ENCODE data around the gene USP40. TPM values are rescaled to one million over a fixed set of nuclear protein-coding genes. Genes with fewer than 3 reads are reported as not detected.

Gene USP40
- total and polyA plus RNA-seq, 2 of the 8 experiments (the other 6 are each of a cell fraction or from before 2014, with no cell fraction given): 12.0 to 15.7 TPM

DNA sequence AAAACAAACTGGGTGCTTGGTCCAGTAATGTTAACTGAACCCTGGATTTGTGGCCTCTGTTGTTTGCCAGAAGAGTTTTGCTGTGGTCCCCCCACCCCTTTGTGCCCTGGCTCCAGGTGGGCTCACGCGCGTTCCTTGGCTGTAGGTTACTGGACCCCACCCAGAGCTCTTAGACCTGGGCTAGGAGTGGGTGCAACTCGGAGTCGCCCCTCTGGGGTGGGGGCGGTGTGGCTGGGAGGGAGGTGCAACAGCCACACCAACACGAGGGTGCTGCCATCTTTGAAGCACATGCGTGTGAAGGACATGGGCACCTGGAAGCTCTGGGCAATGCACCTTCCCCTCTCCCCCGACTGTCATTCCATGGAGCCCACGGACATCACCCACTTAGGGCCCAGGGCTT, 92.7 kb downstream of the USP40 start:
- H2BK5ac ChIP-seq (ENCODE audit: low read depth, low read length): 0 out of 2 replicates have a peak overlapping the region, but pooled peaks have one; percentile 13
- peaks cover 0 to 6% (median 0%) of the 10 kb centered on the region in 4 experiments; a peak in 2 of 7 replicates for H3K4me1 ChIP-seq (replicated peaks in 1 of 4; ENCODE audit: control insufficient read depth in 3 of 4, insufficient read depth in 4 of 4, low read length in 3 of 4)
- no peak overlapping the region for H3K4ac ChIP-seq (replicated peaks; ENCODE audit: insufficient read length, low read depth, low read length)
- no peak overlapping the region for H3K27ac ChIP-seq (ENCODE audit: low read depth, low read length)
- no peak for FAIRE-seq
- H3K79me2 ChIP-seq (ENCODE audit: control insufficient read depth in 1 of 2, insufficient read depth in 2 of 2, low read length in 2 of 2): no peaks in the 10 kb centered on the region
- no peak overlapping the region for H3K23ac ChIP-seq (ENCODE audit: insufficient read length)
- ChIA-PET CTCF (ENCODE audit: partially characterized antibody) (interaction anchor here (0.6 to 1.8 kb wide), 3 partner anchors 25 to 239 kb away, joined by 3 to 5 read pairs (median 4); partner anchors contain the start of gene UGT1A5), POLR2A (ENCODE audit: partially characterized antibody) (interaction anchor here (1.2 kb wide), 1 partner anchor 359 kb away, joined by 3 read pairs; no protein-coding TSS in a partner anchor)
- H3K18ac ChIP-seq (ENCODE audit: extremely low read depth, low read length): no peak overlapping the region
- no peak overlapping the region for H4K91ac ChIP-seq (replicated peaks; ENCODE audit: insufficient read length, low read length)
- no peaks in the 10 kb centered on the region for H3K27me3 ChIP-seq (replicated peaks in 1 of 4; ENCODE audit: control insufficient read depth in 3 of 4, extremely low read depth in 1 of 4, insufficient read depth in 3 of 4, low read length in 3 of 4)
- H3K14ac ChIP-seq (ENCODE audit: insufficient read length): no peak overlapping the region
- 86% methylated on average over 9 of the region's 10 CpGs; no CpG with 5 or more reads in 1 of the 2 experiments for WGBS, 2 experiments (ENCODE audit: extremely low coverage in 1 of 2, insufficient coverage in 1 of 2, insufficient read length in 1 of 2, insufficient replicate concordance in 2 of 2, low coverage in 1 of 2, low lambda C conversion rate in 2 of 2, missing lambda C conversion rate in 1 of 2)
- no peak overlapping the region for H3K4me3 ChIP-seq (ENCODE audit: extremely low read depth in 1 of 4, insufficient read depth in 2 of 4, low read depth in 3 of 4, low read length in 4 of 4)
- peaks cover 0 to 5% (median 0%) of the 10 kb centered on the region in 4 experiments; a peak in 3 of 8 replicates for H3K36me3 ChIP-seq (ENCODE audit: control insufficient read depth in 2 of 4, insufficient read depth in 4 of 4, low read length in 3 of 4)
- DNase-seq (ENCODE audit: low read depth in 1 of 2, low spot score in 2 of 2): no peak
- no peak overlapping the region for H2BK20ac ChIP-seq (ENCODE audit: low read length)
- no peaks in the 10 kb centered on the region for H3K79me1 ChIP-seq (ENCODE audit: low read depth, low read length)
- H4K8ac ChIP-seq (ENCODE audit: extremely low read depth, insufficient read depth, low read length): peak overlapping the region; percentile 38; the same call in 1 of the 2 replicates
- H4K20me1 ChIP-seq (replicated peaks in 1 of 2; ENCODE audit: control insufficient read depth in 1 of 2, insufficient read depth in 2 of 2, low read length in 2 of 2): peaks cover 1 to 3% of the 10 kb centered on the region in 2 experiments
- H2BK15ac ChIP-seq (ENCODE audit: low read length): no peak overlapping the region
- H4K5ac ChIP-seq (ENCODE audit: insufficient read length, low read depth, low read length): no peak overlapping the region
- no peak overlapping the region for H2AK5ac ChIP-seq (ENCODE audit: low read depth, low read length)
- no peaks in the 10 kb centered on the region for H3K9me3 ChIP-seq (ENCODE audit: insufficient read depth in 2 of 2, low read depth in 1 of 2, low read length in 1 of 2)
- H2BK12ac ChIP-seq (ENCODE audit: low read depth, low read length): no peak overlapping the region
- no peak overlapping the region for H2BK120ac ChIP-seq (replicated peaks; ENCODE audit: low read depth, low read length)
- H3K9ac ChIP-seq (replicated peaks in 1 of 4; ENCODE audit: extremely low read depth in 1 of 4, low read depth in 3 of 4, low read length in 3 of 4): no peak overlapping the region
- no peaks in the 10 kb centered on the region for H3K23me2 ChIP-seq (ENCODE audit: low read depth, low read length)
- H3K4me2 ChIP-seq (ENCODE audit: insufficient read depth in 1 of 2, low read depth in 2 of 2, low read length in 2 of 2): no peak overlapping the region
- no peak overlapping the region for H2AFZ ChIP-seq (ENCODE audit: low read length)
- no peak overlapping the region for H3K56ac ChIP-seq (replicated peaks; ENCODE audit: insufficient read length, low read depth, low read length)
- TF ChIP-seq SP1 (IDR thresholded peaks at IDR 0.05; ENCODE audit: low read depth, low read length): no peak
- TF ChIP-seq, protein P1, sequence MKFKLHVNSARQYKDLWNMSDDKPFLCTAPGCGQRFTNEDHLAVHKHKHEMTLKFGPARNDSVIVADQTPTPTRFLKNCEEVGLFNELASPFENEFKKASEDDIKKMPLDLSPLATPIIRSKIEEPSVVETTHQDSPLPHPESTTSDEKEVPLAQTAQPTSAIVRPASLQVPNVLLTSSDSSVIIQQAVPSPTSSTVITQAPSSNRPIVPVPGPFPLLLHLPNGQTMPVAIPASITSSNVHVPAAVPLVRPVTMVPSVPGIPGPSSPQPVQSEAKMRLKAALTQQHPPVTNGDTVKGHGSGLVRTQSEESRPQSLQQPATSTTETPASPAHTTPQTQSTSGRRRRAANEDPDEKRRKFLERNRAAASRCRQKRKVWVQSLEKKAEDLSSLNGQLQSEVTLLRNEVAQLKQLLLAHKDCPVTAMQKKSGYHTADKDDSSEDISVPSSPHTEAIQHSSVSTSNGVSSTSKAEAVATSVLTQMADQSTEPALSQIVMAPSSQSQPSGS (IDR thresholded peaks at IDR 0.05; ENCODE audit: low read length): no peak
- TF ChIP-seq EZH2 (IDR thresholded peaks at IDR 0.05; ENCODE audit: low read depth, low read length, severe bottlenecking): no peak
- TF ChIP-seq CBX8 (IDR thresholded peaks at IDR 0.05; ENCODE audit: borderline replicate concordance, low read depth, low read length): no peak
- TF ChIP-seq PHF8 (conservative IDR thresholded peaks at IDR 0.05; ENCODE audit: low read depth, low read length): no peak
- TF ChIP-seq CHD1 (IDR thresholded peaks at IDR 0.05; ENCODE audit: low read depth, low read length): no peak
- no peak for TF ChIP-seq ASH2L (IDR thresholded peaks at IDR 0.05; ENCODE audit: low read length)
- TF ChIP-seq, protein P2, sequence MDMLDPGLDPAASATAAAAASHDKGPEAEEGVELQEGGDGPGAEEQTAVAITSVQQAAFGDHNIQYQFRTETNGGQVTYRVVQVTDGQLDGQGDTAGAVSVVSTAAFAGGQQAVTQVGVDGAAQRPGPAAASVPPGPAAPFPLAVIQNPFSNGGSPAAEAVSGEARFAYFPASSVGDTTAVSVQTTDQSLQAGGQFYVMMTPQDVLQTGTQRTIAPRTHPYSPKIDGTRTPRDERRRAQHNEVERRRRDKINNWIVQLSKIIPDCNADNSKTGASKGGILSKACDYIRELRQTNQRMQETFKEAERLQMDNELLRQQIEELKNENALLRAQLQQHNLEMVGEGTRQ (IDR thresholded peaks at IDR 0.05; ENCODE audit: low read length): no peak
- TF ChIP-seq SIN3A (conservative IDR thresholded peaks at IDR 0.05 in 1 of 2, IDR thresholded peaks at IDR 0.05 in 1 of 2; ENCODE audit: low read depth in 1 of 2, low read length in 2 of 2): no peak
- TF ChIP-seq TCF12 (IDR thresholded peaks at IDR 0.05; ENCODE audit: low read depth, low read length): no peak
- TF ChIP-seq HDAC6 (IDR thresholded peaks at IDR 0.05; ENCODE audit: low read depth, low read length): no peak
